HG03571 (cell line): ENCODE measurements around the gene PDE4D.

Source experiments
- ATAC-seq: cut with Tn5 transposase; IDR thresholded peaks from one replicate; pipeline ENCODE4 v1.9.1; 2021; ENCODE audit not compliant: unreplicated experiment

The PDE4D gene

DNA sequence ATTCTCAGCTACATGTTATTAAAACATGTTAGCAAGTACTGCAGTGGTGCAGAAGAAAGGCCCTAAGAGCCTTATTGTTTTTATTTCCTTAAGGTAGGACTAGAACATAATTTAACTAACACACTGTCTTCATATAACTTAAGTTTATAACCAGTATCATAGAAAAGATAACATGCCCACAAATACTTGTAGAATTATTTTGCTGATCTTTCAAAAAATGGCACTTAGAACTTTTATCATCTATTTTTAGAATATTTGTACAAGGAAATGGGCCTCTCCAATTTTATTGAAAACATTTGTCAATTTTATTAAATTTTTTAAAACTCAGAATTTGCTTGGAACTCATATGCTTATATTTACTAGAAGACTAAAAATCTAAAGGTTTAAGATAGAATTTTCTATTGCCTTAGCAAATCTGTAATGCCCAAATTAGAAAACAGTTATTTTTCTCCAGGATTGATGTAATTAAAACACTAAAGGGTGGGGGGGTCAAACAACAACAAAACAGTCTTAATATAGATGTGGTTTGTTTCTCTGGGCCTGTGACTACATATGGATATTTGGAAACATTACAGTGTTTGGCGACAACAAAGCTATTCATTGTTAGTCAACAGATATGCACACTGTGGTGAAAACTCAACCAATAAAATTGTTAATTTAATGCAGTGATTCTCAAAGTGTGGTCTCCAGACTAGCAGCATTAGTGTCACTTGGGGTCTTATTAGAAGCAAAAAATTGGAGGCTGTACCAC, 360.4 kb downstream of the PDE4D start:
- ATAC-seq = no peak

DNA sequence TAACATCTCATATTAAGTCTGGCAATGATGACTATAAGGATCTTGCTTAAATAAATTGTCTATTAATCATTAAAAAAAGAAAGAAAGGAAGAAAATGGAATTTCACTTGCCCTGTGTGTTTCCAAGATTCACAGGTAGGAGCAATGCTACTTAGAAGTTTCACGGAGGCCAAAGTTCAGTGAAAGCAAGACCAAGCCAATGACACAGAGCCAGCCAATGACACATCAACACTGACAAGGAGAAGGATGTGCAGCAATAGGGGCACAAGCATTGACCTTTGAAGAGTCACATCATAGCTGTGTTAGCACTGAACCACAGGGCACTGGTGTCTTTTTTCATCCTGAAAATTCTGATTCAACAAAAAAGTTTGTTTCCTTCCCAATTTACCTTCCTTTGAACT, 364.3 kb downstream of the PDE4D start:
- ATAC-seq = no peak

DNA sequence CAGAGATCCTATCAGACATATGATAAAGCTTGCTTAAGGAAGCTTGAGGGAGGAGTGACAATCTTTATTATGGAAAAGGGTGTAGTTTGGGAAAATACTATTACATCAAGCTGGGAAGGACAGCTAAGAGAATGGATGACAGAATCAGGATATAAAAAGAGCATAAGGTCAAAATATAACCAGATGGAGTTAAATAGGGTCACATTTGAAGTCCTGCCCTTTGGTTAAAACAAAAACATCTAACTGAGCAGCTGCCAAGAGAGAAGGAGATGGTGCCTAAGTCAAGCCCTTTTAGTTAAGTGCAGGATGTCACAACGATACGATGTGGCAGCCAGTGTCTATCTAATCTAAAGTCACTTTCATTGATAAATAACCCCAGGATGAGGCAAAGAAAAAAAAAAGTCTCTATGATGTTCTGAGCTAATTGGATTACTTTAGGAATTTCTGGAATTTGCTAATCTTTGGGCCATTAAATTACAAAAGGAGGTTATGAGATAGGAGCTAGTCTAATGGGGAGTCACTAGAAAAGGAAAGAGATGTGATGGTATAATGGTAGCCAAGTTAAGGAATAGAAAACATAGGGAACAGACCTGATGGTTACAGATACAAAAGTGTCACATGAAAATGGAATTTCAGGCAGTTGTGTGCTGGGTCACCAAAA, 365.2 kb downstream of the PDE4D start:
- no peak for ATAC-seq

DNA sequence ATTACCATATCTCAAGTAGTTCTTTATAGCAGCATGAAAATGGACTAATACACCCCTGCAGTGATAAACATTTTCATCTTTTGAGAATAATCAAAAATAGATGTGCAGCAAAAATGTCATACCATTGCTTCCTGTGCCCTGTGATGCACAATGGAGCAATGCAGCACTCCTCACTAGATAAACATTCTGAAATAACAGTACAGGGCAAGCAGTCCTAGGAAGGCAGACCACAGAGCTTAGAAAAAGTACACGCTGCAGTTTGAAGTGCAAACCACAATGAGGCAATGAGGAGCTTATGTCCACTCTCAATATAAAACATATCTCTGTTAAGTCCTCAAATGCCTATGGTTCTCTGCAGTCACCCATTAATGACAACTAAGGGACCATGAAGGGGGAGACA, 367.6 kb downstream of the PDE4D start:
- no peak for ATAC-seq

DNA sequence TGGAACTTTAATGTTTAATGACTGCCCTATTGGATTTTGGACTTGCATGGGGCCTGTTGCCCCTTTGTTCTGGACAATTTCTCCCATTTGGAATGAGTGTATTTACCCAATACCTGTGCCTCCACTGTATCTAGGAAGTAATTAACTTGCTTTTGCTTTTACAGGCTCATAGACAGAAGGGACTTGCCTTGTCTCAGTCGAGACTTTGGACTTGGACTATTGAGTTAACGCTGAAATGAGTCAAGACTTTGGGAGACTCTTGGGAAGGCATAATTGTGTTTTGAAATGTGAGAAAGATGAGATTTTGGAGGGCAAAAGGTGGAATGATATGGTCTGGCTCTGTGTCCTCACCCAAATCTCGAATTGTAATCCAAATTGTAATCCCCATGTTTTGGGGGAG, 368.2 kb downstream of the PDE4D start:
- ATAC-seq = no peak

DNA sequence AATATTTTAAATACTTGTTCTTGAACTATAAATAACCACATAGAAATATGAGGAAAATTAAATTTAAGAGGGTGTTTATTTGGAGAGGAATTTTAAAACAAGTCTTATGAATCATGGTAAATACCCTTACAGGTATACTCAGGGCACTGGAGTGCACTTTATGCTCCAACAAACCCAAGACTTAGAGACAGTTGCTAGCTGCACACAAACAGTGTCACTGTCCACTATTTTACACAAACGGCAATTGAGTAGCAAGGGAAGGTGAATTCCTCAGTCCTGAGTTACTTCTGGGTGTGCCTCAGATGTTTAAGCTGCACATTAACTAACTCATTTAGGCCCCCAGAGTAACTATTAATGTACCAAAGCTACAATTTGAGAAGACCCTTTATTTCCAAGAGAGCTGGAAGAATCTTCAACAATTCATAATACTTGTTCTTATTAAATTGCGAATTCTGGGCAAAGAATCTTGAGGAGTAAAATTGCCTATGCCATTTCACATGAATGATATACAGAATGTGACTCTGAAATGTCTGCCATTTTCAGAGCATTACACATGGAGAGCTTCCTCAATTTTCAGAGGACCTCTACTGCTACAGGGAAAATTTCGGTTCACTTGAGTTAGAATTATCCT, 371.2 kb downstream of the PDE4D start:
- ATAC-seq = no peak

DNA sequence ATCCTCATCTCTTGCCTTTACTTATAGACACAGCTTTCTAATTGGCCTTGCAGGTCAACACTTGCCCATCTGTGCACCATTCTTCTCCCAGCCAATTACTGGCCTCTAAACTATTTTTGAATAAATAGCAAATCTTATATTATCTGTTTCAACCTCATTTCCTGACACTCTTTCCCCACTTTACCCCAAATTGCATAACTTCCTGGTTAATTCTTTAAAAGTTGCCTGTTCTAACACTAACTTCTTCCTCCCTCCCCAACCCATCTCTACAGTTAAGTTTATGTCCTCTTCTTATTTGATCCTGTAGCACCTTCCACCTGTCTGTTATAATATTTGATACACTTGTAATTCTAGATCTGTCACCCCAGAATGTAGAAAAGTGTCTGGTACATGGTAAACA, 372.1 kb downstream of the PDE4D start:
- ATAC-seq = no peak

DNA sequence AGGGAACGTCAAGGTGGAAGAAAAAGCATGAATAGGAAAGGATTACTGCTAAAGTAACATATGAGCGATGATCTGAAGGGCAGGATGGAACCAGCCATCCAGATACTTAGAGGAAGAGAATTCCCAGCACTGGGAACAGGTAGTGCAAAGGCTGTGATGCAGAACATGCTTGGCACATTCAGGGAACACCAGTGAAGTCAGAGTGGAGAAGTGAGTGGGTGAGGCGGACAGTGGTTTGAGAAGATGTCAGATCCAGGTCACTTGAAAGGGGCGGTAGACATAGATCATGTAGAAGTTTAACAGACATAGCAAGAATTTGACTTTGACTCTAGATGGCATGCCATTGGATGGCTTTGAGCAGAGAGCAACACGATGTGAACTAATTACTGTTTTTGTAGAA, 374.2 kb downstream of the PDE4D start:
- no peak for ATAC-seq

DNA sequence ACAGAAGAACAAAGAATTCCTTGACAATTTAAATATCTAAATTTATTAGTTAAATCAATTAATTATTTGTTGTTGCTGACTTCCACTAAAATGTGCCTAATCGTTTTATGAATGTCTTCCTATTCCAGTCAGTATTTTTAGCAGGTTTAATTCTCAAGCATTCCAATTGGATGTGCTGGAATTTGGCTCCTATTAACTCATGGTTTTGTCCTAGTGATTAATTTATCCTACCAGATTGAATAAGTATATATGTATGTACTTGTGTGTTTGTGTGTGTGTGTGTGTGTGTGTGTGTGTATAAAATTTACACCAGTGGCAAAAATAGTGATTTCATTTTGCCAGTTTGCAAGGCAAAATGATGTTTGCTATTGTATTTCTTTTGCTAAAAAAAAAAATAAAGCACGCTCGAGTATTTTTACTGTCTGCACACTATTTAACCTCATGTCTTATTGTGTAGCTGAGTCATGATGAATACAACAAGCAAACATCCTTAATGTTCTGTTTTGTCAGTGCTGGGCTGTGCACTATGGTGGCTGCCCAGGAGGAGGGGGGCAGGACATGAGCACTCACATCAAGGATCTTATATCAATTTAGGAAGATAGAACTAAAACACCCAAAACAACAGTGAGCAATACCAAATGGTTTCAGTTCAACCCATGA, 375.5 kb downstream of the PDE4D start:
- no peak for ATAC-seq

DNA sequence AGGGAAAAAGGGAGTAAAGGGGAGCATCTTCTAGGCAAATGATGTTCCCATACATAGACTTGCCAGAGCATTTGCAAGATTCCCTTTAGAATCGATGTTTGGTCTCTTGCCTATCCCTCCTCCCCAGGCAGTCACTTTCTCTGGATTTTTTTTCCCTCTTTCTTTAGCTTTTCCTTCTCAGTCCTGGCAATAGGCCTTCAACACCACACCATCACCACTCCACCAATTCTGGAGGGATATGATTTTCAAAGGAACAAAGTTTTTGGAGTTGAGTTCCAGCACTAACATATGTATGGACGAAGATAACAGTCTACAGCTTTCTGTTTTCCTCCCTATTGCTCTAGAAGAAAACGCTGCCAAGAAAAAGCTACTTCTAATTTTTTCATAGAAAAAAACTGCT, 377.4 kb downstream of the PDE4D start:
- ATAC-seq = no peak

DNA sequence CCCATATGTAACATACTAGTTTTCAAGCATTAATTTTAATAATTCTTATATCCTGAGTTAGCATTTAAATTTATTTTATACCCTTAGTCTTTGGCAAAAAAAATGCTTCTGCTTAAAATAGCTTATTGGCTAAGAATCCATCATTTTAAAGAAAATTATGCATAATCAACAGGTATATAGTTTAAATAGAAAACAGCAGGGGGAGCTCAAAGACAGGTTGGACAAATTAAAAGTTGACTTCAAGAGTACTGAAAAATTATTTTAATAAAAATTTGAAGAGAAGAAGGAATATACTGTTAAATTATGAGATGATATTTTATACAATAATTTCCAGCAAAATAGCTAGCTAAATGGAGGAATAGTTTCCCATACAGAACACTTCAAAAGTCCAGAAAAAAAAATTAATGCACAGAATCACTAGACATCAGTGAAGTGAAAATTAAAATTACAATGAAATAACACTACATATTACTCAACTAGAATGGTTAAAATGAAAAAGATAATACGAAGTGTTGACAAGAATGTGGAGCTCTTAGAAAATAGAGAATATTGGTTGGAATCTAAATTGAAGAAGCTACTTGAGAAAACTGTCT, 387.1 kb downstream of the PDE4D start:
- ATAC-seq = no peak

DNA sequence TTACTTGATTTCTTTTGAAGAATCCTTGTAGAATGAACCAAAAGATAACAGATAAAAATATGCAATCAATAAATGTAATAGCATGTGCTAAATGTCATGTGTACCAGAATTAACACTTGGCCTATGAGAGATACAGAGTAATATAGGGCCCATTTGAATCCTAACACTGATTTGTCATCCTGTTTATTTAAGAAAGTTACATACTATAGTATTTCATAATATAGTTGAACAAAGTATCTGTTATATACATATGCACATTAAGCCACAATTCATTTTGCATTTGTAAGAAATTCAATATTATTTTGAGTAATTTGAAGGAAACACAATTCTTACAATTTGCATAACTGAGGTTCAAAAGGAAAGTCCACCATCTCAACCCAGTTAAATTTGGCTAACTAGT, 389.5 kb downstream of the PDE4D start:
- no peak for ATAC-seq

DNA sequence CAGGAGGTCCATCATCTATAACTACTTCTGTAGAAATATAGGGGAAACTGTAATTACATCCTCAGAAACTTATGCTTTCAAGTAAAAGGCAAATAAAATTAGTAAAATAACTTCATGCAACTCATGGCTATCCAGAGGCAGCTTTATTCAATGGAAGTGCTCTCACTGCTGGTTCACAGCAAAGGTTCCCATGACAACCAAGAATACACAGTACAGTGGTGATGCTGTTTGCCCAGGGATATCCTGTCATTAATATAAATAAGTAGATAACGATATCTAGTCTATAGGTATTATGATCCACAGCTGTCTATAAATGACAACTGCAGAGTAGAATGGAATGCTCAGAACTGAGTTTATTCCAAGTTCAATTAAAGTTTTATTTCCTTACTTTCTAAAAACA, 390.3 kb downstream of the PDE4D start:
- ATAC-seq = no peak

DNA sequence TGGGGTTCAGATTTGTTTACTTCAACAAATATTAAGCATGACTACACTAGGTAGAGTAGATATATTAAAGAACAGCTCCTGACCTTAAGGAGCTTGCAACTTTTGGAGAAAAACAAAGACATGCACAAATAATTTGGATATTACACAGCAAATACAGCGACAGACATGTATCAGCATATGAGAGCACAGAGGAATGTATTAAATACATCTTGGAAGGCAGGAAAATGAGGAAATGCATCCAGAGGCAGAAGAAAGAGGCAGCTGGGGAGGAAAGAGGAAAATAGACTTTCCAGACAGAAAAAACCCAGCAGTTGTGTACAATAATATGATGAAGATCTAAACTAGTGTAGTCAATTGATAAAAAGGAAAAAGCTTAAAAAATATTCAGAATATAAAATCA, 392.2 kb downstream of the PDE4D start:
- ATAC-seq = no peak

DNA sequence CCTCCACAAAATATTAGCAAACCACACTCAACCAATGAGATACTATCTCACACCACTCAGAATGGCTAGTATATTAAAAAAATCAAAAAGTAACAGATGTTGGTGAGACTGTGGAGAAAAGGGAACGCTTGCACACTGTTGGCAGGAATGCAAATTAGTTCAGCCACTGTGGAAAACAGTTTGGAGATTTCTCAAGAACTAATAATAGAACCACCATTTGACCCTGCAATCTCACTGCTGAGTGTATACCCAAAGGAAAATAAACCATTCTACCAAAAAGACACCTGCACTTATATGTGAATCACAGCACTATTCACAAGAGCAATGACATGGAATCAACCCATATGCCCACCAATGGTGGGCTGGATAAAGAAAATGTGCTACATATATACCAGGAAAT, 393.5 kb downstream of the PDE4D start:
- no peak for ATAC-seq

DNA sequence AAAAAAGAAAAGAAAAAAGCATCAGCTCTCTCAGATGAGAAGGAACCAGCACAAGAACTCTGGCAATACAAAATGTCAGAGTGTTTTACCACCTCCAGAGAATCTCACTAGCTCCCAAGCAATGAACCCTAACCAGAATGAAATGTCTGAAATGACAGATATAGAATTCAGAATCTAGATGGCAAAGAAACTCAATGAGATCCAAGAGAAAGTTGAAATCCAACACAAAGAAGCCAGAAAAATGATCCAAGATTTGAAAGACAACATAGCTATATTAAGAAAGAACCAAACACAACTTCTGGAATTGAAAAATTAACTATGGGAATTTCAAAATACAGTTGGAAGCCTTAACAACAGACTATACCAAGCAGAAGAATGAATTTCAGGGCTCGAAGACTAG, 396.3 kb downstream of the PDE4D start:
- no peak for ATAC-seq

DNA sequence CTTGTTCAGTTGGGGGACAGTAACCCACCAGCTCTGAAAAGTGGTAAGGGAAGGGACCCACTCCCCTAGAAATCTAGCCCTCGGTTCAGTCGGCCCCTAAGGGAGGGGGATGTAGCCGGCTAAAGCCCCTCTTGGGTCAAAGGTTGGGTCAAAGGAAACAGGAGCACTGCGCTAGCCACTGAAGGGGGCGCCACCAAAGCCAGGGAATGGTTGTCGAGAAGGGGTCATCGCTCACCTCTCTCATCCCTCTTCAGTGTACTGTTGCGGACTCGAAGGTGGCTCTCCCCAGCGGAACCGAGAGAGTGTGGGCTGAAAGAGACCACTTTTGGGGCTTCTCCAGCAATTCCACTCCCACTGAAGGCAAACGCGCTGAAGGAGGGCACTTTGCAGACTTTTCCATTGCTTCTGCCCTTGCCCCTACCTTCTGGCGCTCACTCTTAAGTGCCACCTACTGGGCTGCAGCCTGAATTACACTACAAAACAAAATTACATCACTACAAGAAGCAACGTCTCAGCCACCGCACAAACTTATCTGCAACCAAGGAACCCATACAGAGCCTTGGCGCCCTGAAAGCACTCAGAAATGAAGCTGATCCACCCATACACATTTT, 396.9 kb downstream of the PDE4D start:
- no peak for ATAC-seq

DNA sequence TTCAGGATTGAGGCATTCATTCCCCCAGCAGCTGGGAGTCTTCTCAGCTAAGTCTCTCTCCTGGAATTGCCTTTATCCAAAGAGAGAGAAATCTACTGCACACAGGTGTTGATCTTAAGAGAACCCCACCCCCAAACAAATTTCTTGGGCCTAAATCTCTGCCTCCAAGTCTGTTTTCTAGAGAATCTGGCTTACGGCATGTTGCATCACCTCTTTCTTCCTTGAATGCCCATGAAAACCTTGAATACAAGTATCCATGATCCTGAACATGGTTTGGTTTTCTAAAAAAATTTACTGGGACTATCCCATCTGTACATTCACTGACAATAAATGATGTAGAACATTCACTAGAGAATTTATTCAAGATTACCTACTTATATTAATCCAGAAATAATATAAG, 401.6 kb downstream of the PDE4D start:
- no peak for ATAC-seq

DNA sequence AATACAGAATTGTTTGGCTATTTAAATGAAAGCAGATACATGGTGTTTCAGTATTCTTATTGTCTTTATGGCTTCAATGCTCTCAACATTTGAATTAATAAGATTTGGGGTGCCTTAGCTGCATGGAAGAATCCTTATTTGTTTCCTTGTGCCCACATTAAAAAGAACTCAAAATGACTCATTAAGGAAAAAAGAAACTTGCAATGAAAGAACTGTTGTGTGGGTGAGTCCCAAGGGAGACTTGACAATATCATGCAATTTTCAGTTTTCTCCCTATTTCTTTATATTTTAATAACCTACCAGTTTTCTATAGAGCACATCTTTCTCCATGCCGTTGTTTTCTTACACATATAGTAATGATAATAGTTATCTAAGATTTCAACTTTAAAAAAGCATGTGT, 404.0 kb downstream of the PDE4D start:
- ATAC-seq = no peak

DNA sequence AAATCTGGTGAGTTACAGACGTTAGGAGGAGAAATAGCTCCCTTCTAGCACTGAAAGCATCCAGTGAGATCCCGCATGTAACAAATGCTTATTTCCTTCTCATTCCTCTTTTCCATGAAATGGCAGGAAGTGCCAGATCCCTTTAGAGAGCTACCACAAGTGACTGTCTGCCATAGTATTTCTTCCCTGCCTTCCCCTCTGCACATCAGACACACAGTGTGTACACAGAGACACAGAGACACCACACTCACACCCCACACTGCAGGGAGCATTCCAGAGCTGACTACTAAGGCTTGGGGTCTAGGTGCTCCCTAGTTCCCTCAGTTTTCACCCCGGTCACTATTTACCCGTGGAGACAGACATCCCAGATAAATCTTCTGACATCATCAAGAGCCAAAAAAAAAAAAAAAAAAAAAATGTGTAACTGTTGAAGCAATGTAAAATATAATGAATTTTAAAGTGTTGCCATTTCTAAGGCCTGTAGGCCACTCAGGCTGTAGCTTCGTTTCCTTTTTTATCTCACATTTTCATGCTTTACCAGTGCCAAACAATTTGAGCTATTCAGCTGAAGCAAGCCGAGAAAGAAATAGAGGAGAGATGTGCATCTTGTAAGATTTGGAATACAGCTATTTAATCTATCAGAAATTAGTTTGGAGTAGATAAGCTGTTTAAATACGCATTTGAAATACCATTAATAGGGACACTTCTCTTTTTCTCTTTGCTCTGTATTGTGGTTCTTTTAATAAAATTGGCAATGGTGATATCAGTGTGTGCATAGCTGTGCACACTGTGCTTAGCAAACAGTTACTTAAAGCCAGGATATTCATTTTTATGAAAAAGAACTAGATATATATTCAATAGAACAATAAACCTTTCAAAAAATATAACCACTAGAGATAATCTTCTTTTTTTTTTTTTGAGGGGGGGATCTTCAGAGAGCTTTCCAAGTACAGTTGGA, 405.5 kb downstream of the PDE4D start:
- no peak for ATAC-seq
